Measurements from ENCODE around the gene PHLPP1.

DNA sequence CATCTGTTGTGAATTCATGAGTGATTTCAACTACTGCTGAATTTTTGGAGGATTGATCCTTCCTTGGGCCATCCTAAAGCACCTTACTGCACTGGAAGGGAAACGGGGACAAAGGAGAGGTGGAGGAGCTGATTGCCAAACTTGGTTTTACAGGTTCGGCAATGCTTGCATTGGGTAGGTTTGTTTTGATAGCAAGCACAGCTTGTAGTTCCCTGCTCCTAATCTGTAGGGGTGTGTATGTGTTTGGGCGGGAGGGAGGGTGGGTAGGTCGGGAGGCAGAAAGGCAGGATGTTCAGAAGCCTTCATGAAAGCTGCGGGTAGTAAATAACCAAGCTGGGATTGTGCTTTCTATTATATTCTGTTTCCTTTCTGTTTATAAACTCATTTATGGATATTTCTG is 24.6 kb downstream of the PHLPP1 start:
- no peak for TF ChIP-seq POLR2A (IDR thresholded peaks at IDR 0.05; ENCODE audit: low read length)
- TF ChIP-seq GATA1 (IDR thresholded peaks at IDR 0.05; ENCODE audit: low read depth, low read length) = no peak
